HepG2 (cell line): ENCODE measurements around the gene UCP1. TPM values are rescaled to one million over a fixed set of nuclear protein-coding genes. Genes with fewer than 3 reads are reported as not detected.
"Not testable (repeated sequence)": the region's sequence is repeated elsewhere in the genome, so short reads cannot be mapped to it uniquely, and the experiment has no call there.

Experiments
- ATAC-seq: fragments of 200-7000 bp; cut with Tn5 transposase; 3 replicates; pipeline ENCODE4 v1.9.1; 2020; ENCODE audit warnings: mild to moderate bottlenecking, moderate library complexity
- BruUV-seq: library from RNA; stranded (reverse); fragments of 400-500 nt; replicated peaks from 2 replicates; lab custom pipeline; 2021; lab: Mats Ljungman, UMichigan
- CTCF ChIA-PET: fragments of 300-600 bp; formaldehyde crosslinking; extraction: SDS; loops from one replicate; lab custom pipeline; 2021; ENCODE audit warnings: low total read pairs, inconsistent platforms, low intra/inter-chr PET ratio; lab: Yijun Ruan, JAX
- POLR2A ChIA-PET: fragments of 350-600 bp; sonication (Branson Sonifier 250); formaldehyde crosslinking; loops from one replicate; lab custom pipeline; 2020; ENCODE audit warnings: antibody characterized with exemption, inconsistent platforms; lab: Yijun Ruan, JAX
- DNase-seq: peaks from one replicate; pipeline ENCODE4 v3.0.0-alpha.2; 2015; ENCODE audit warnings: low spot score
- FAIRE-seq: peaks from 3 replicates; lab custom pipeline; 2011; peaks lifted over from hg19 to GRCh38; lab: Jason Lieb, UNC
- H2AFZ ChIP-seq: one replicate; pipeline ENCODE4 v1.6.1; 2011; ENCODE audit warnings: low read length, inconsistent platforms
- H3K27ac ChIP-seq: fragments of 300-600 bp; 3 replicates; pipeline ENCODE4 v1.8.0; 2011; ENCODE audit warnings: mixed run types, mild to moderate bottlenecking, mixed read lengths, low read length, inconsistent platforms; ENCODE audit not compliant: insufficient read depth; ENCODE audit errors: extremely low read length
- H3K27me3 ChIP-seq, 2 experiments: fragments of 200-600 bp in 1 of 2; 2 replicates in 1 of 2; 3 replicates in 1 of 2; pipeline versions ENCODE4 v1.6.0 to v1.8.0; 2011; ENCODE audit warnings: low read length in 2 of 2, mild to moderate bottlenecking in 2 of 2, moderate library complexity in 2 of 2, inconsistent platforms in 1 of 2; ENCODE audit not compliant: insufficient read depth in 2 of 2, control insufficient read depth in 1 of 2
- H3K36me3 ChIP-seq, 2 experiments: fragments of 200-600 bp in 1 of 2; replicated peaks in 1 of 2; 2 replicates in 1 of 2; 3 replicates in 1 of 2; pipeline versions ENCODE4 v1.5.1 to v1.8.0; 2011; ENCODE audit warnings: low read length in 2 of 2, inconsistent platforms in 1 of 2; ENCODE audit not compliant: insufficient read depth in 2 of 2, control insufficient read depth in 1 of 2
- H3K4me1 ChIP-seq: 2 replicates; pipeline ENCODE4 v1.5.1; 2012; ENCODE audit warnings: low read length, inconsistent platforms; ENCODE audit not compliant: insufficient read depth
- H3K4me2 ChIP-seq: 2 replicates; pipeline ENCODE4 v1.6.0; 2011; ENCODE audit warnings: low read depth, low read length, inconsistent platforms
- H3K4me3 ChIP-seq, 3 experiments: fragments of 200-600 bp in 1 of 3; sonication (generic), shearing (Covaris generic) in 1 of 3; replicated peaks in 1 of 3; 2 replicates each; pipeline ENCODE4 v1.5.1; 2011 to 2016; ENCODE audit warnings: low read length in 3 of 3, inconsistent platforms in 2 of 3, low read depth in 2 of 3, mild to moderate bottlenecking in 2 of 3, control low read depth in 1 of 3, mixed read lengths in 1 of 3; ENCODE audit not compliant: insufficient read depth in 1 of 3
- H3K79me2 ChIP-seq: one replicate; pipeline ENCODE4 v1.6.1; 2011; ENCODE audit warnings: low read length, inconsistent platforms; ENCODE audit not compliant: insufficient read depth
- H3K9ac ChIP-seq: 2 replicates; pipeline ENCODE4 v1.6.0; 2011; ENCODE audit warnings: mild to moderate bottlenecking, low read depth, low read length, inconsistent platforms; ENCODE audit not compliant: insufficient read depth
- H3K9me3 ChIP-seq: 2 replicates; pipeline ENCODE4 v1.5.1; 2012; ENCODE audit warnings: mild to moderate bottlenecking, low read length
- H4K20me1 ChIP-seq: 2 replicates; pipeline ENCODE4 v1.6.0; 2011; ENCODE audit warnings: inconsistent platforms, mild to moderate bottlenecking, low read length, moderate library complexity; ENCODE audit not compliant: insufficient read depth
- NR0B2 ChIP-seq: sonication (generic); formaldehyde crosslinking; IDR thresholded peaks from 2 replicates; pipeline ENCODE4 v1.4.0; 2020; ENCODE audit warnings: mild to moderate bottlenecking, missing genetic modification reagents
- ZHX1 ChIP-seq: sonication (generic); formaldehyde crosslinking; IDR thresholded peaks from 2 replicates; pipeline ENCODE4 v1.8.1; 2022; ENCODE audit warnings: low read depth, mild to moderate bottlenecking, missing genetic modification reagents
- WGBS: methylation state at CpG from one replicate; pipeline ENCODE4 v1.1.6; 2017; ENCODE audit warnings: low lambda C conversion rate; 5-methylcytosine and 5-hydroxymethylcytosine counted together
- in situ Hi-C: cut with HindIII; loops from 2 replicates; pipeline ENCODE4 v1.10.0; 2017; ENCODE audit warnings: low pct_unique_long_range_greater_than_20kb; ENCODE audit not compliant: extremely low pct_ligation_motif_present
- intact Hi-C: fragments of 100-400 bp; cut with micrococcal nuclease; formaldehyde crosslinking; loops from one replicate; pipeline ENCODE4 v1.10.0; 2022; ENCODE audit not compliant: unreplicated experiment
- polyA plus RNA-seq, 8 experiments: library from polyadenylated mRNA; depleted of rRNA in 3 of 8; stranded (reverse) in 7 of 8; unstranded in 1 of 8; fragments of >200 nt; fragmentation: Illumina TruSeq in 4 of 8; extraction: Trizol in 4 of 8; gene quantifications; 2 replicates each; pipeline versions ENCODE4 v1.2.1 to v1.2.3, GENCODE V29; 2011 to 2016; ENCODE audit warnings: low read depth in 4 of 8, missing spikeins in 1 of 8, mixed read lengths in 1 of 8; ENCODE audit not compliant: insufficient read depth in 1 of 8
- small RNA-seq, 3 experiments: library from RNA; depleted of rRNA; stranded (forward); fragments of <200 nt; gene quantifications; one replicate each; pipeline ENCODE3, GENCODE V24; 2012; ENCODE audit warnings: low read depth in 2 of 3, low replicate concordance in 1 of 3; ENCODE audit not compliant: insufficient read length in 3 of 3, insufficient read depth in 2 of 3
- total RNA-seq, 5 experiments: library from RNA; depleted of rRNA; stranded (reverse); fragments of >200 nt; fragmentation: Illumina TruSeq; extraction: Trizol; gene quantifications; 2 replicates each; pipeline ENCODE4 v1.2.3, GENCODE V29; 2016; ENCODE audit warnings: low read depth in 1 of 5

The UCP1 gene
- total and polyA plus RNA-seq, 2 of the 13 experiments (the other 11 are each of a cell fraction or from before 2014, with no cell fraction given), result 0.11 TPM

GRCh38 chr4:140515423-140515822 lies 53.3 kb downstream of the UCP1 start (continued):
- no peak for TF ChIP-seq ZHX1 (CRISPR knock-in tag)
- TF ChIP-seq NR0B2 (CRISPR knock-in tag), result no peak

- H3K4me1 ChIP-seq, H3K9me3 ChIP-seq, FAIRE-seq, BruUV-seq, H3K4me3 ChIP-seq, H2AFZ ChIP-seq, H3K4me2 ChIP-seq, H3K79me2 ChIP-seq, H3K36me3 ChIP-seq, ATAC-seq, intact Hi-C loops, H3K9ac ChIP-seq, H3K27ac ChIP-seq, H4K20me1 ChIP-seq, CTCF ChIA-PET, in situ Hi-C loops, DNase-seq, POLR2A ChIA-PET, H3K27me3 ChIP-seq: not testable (repeated sequence)
- 71% methylated on average over 5 of the region's 5 CpGs for WGBS
Measured at GRCh38 chr4:140513765-140514164, 55.0 kb downstream of the UCP1 start.

Small RNAs within 50 kb of the gene (small RNA-seq; reads per million reads assigned to genes)
- 0 reads per million in 3 experiments for gene AC108019.1
- 0 reads per million in 3 experiments for gene RN7SL152P

Other genes starting within 250 kb of the UCP1 start
- 65.2 and 109 TPM in 2 replicates for gene SCOC, start 195.3 kb downstream of the UCP1 start, total RNA-seq (2016; rRNA removed; fragmentation: Illumina TruSeq; extraction: Trizol)
- 32.1 and 43.8 TPM in 2 replicates for gene SCOC, start 195.3 kb downstream of the UCP1 start, polyA plus RNA-seq (2011; rRNA removed)
- 10.0 and 17.0 TPM in 2 replicates for gene CLGN, start 141.3 kb downstream of the UCP1 start, total RNA-seq (2016; rRNA removed; fragmentation: Illumina TruSeq; extraction: Trizol)
- 7.2 and 7.3 TPM in 2 replicates for gene CLGN, start 141.3 kb downstream of the UCP1 start, polyA plus RNA-seq (2011; rRNA removed)
- not detected in 2 replicates for gene MGAT4D, start 70.7 kb downstream of the UCP1 start, total RNA-seq (2016; rRNA removed; fragmentation: Illumina TruSeq; extraction: Trizol)
- gene MGAT4D, start 70.7 kb downstream of the UCP1 start, polyA plus RNA-seq (2011; rRNA removed), result not detected in 2 replicates
- gene ELMOD2, start 44.8 kb downstream of the UCP1 start, total RNA-seq (2016; rRNA removed; fragmentation: Illumina TruSeq; extraction: Trizol), result 25.4 and 38.1 TPM in 2 replicates
- gene ELMOD2, start 44.8 kb downstream of the UCP1 start, polyA plus RNA-seq (2011; rRNA removed), result 10.2 and 10.9 TPM in 2 replicates
- gene TBC1D9, start 187.4 kb upstream of the UCP1 start, total RNA-seq (2016; rRNA removed; fragmentation: Illumina TruSeq; extraction: Trizol), result 12.2 TPM in 2 replicates
- gene TBC1D9, start 187.4 kb upstream of the UCP1 start, polyA plus RNA-seq (2011; rRNA removed), result 9.6 and 11.9 TPM in 2 replicates